ENCODE results near the gene TTLL11. TPM values are rescaled to one million over a fixed set of nuclear protein-coding genes. Genes with fewer than 3 reads are reported as not detected.

Gene TTLL11
- total RNA-seq, 1 experiment from 2014 or later = 7.0 TPM

GRCh38 chr9:121783111-121783510 is 310.0 kb downstream of the TTLL11 start:
- Histone ChIP-seq H3K4me3 (ENCODE audit: low read length) (no peak overlapping the region), H3F3A (ENCODE audit: low read length, unreplicated experiment) (no peaks in the 10 kb centered on the region), H3K4me2 (ENCODE audit: low read length) (no peak overlapping the region), H2AFZ (ENCODE audit: low read length) (no peak overlapping the region), H4K20me1 (ENCODE audit: low read length) (no peaks in the 10 kb centered on the region), H3K27me3 (ENCODE audit: low read length) (no peaks in the 10 kb centered on the region), H3K9me3 (ENCODE audit: low read length) (no peaks in the 10 kb centered on the region), H3K9ac (ENCODE audit: low read length) (no peak overlapping the region), H3K79me2 (ENCODE audit: low read length) (no peaks in the 10 kb centered on the region), H3K9me2 (replicated peaks; ENCODE audit: low read length) (no peaks in the 10 kb centered on the region), H3K27ac (ENCODE audit: low read length) (no peak overlapping the region), H3K36me3 (ENCODE audit: low read depth, low read length) (no peaks in the 10 kb centered on the region), H3K4me1 (ENCODE audit: insufficient read depth, low read length) (no peaks in the 10 kb centered on the region)
- ATAC-seq (no peak), DNase-seq (no peak)
- intact Hi-C loops (cut with micrococcal nuclease) = no loop called here
- ChIA-PET POLR2A (ENCODE audit: unreplicated experiment) (no interaction called here), CTCF (no interaction called here)
- TF ChIP-seq EZH2phosphoT487 (IDR thresholded peaks at IDR 0.05; ENCODE audit: borderline replicate concordance, low read length) (no peak), CTCF (conservative IDR thresholded peaks at IDR 0.05; ENCODE audit: low read depth, low read length) (no peak), EZH2 (IDR thresholded peaks at IDR 0.05; ENCODE audit: low read length, unreplicated experiment) (no peak)
- BruUV-seq (replicated peaks) = no TSS peak

- ChIA-PET CTCF (no interaction called here), POLR2A (ENCODE audit: unreplicated experiment) (no interaction called here)
- H3K4me3 ChIP-seq (ENCODE audit: low read length) = no peak overlapping the region
- H3F3A ChIP-seq (ENCODE audit: low read length, unreplicated experiment) = no peaks in the 10 kb centered on the region
- no peaks in the 10 kb centered on the region for H3K79me2 ChIP-seq (ENCODE audit: low read length)
- H3K9me2 ChIP-seq (replicated peaks; ENCODE audit: low read length) = no peaks in the 10 kb centered on the region
- no TSS peak for BruUV-seq (replicated peaks)
- TF ChIP-seq EZH2 (IDR thresholded peaks at IDR 0.05; ENCODE audit: low read length, unreplicated experiment) (no peak), CTCF (conservative IDR thresholded peaks at IDR 0.05; ENCODE audit: low read depth, low read length) (no peak), EZH2phosphoT487 (IDR thresholded peaks at IDR 0.05; ENCODE audit: borderline replicate concordance, low read length) (no peak)
- H3K4me1 ChIP-seq (ENCODE audit: insufficient read depth, low read length) = no peaks in the 10 kb centered on the region
- H3K36me3 ChIP-seq (ENCODE audit: low read depth, low read length) = no peaks in the 10 kb centered on the region
- H3K9ac ChIP-seq (ENCODE audit: low read length) = no peak overlapping the region
- H3K27me3 ChIP-seq (ENCODE audit: low read length) = no peaks in the 10 kb centered on the region
- DNase-seq (no peak), ATAC-seq (no peak)
- intact Hi-C loops (cut with micrococcal nuclease) = no loop called here
- no peaks in the 10 kb centered on the region for H4K20me1 ChIP-seq (ENCODE audit: low read length)
- no peak overlapping the region for H3K4me2 ChIP-seq (ENCODE audit: low read length)
- no peak overlapping the region for H3K27ac ChIP-seq (ENCODE audit: low read length)
- H2AFZ ChIP-seq (ENCODE audit: low read length) = no peak overlapping the region
- H3K9me3 ChIP-seq (ENCODE audit: low read length) = no peaks in the 10 kb centered on the region
Observed at GRCh38 chr9:121782514-121783110, 310.5 kb downstream of the TTLL11 start.

DNA sequence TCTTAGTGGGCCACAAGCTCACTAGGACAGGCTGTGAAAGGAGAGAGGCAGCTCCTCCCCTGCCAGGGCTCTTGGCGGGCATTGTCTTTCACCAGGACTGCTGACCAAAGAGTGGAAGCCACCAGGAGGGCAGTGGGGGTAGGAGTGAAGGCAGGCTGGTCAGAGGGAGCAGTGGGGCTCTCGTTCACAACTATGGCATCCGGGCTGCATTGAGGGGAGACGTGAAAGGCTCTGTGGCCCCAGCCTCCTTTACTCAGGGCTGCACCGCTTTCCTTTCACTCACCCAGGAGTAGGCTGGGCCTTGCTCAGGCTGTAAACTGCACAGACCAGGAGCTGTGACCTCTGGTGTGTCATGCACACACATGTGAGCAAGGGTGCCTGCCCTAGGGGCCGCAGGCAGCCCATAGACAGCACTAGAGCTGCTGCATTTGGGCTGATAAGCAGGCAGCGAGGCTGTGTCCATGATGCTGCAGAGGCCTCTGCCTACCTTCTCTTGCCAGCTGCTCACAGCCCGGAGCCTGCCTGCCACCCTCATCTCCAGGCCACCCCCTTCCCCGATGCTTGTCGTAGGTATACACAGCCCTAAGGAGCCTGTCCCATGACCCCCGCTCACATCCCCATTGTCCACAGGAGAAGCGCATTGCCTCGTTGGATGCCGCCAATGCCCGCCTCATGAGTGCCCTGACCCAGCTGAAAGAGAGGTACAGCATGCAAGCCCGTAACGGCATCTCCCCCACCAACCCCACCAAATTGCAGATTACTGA is 311.2 kb downstream of the TTLL11 start:
- ChIA-PET CTCF (no interaction called here), POLR2A (ENCODE audit: unreplicated experiment) (no interaction called here)
- Histone ChIP-seq H3K9ac (ENCODE audit: low read length) (no peak overlapping the region), H3F3A (ENCODE audit: low read length, unreplicated experiment) (no peaks in the 10 kb centered on the region), H3K9me3 (ENCODE audit: low read length) (no peaks in the 10 kb centered on the region), H3K27ac (ENCODE audit: low read length) (no peak overlapping the region), H4K20me1 (ENCODE audit: low read length) (no peaks in the 10 kb centered on the region), H3K4me3 (ENCODE audit: low read length) (no peak overlapping the region), H3K9me2 (replicated peaks; ENCODE audit: low read length) (no peaks in the 10 kb centered on the region), H3K4me1 (ENCODE audit: insufficient read depth, low read length) (no peaks in the 10 kb centered on the region), H3K27me3 (ENCODE audit: low read length) (no peaks in the 10 kb centered on the region), H3K4me2 (ENCODE audit: low read length) (no peak overlapping the region), H3K36me3 (ENCODE audit: low read depth, low read length) (no peaks in the 10 kb centered on the region), H2AFZ (ENCODE audit: low read length) (no peak overlapping the region), H3K79me2 (ENCODE audit: low read length) (no peaks in the 10 kb centered on the region)
- BruUV-seq (replicated peaks) = no TSS peak
- DNase-seq = no peak
- TF ChIP-seq EZH2phosphoT487 (IDR thresholded peaks at IDR 0.05; ENCODE audit: borderline replicate concordance, low read length) = no peak
- TF ChIP-seq CTCF (conservative IDR thresholded peaks at IDR 0.05; ENCODE audit: low read depth, low read length) = no peak
- no peak for ATAC-seq
- intact Hi-C loops (cut with micrococcal nuclease) = no loop called here
